Nephron progenitor cell (in vitro differentiated cells): Measurements from ENCODE around the gene ITPK1.
"Not testable (repeated sequence)": the region's sequence is repeated elsewhere in the genome, so short reads cannot be mapped to it uniquely, and the experiment has no call there.

ENCODE experiments used
- DNase-seq: peaks from one replicate; pipeline ENCODE4 v3.0.0; 2021
- H3K27ac Mint-ChIP-seq: 2 replicates; pipeline ENCODE4 v1.8.0; 2021; ENCODE audit warnings: mild to moderate bottlenecking, moderate library complexity, mixed read lengths
- H3K27me3 Mint-ChIP-seq: 2 replicates; pipeline ENCODE4 v1.8.0; 2021; ENCODE audit warnings: mild to moderate bottlenecking, low read depth, mixed read lengths; ENCODE audit not compliant: poor library complexity
- H3K36me3 Mint-ChIP-seq: 2 replicates; pipeline ENCODE4 v1.8.0; 2021; ENCODE audit warnings: low read depth, mixed read lengths
- H3K4me1 Mint-ChIP-seq: 2 replicates; pipeline ENCODE4 v1.8.0; 2021; ENCODE audit warnings: mixed read lengths
- H3K4me3 Mint-ChIP-seq: 2 replicates; pipeline ENCODE4 v1.8.0; 2021; ENCODE audit warnings: mild to moderate bottlenecking, moderate library complexity, mixed read lengths
- H3K9me3 Mint-ChIP-seq: 2 replicates; pipeline ENCODE4 v1.8.0; 2021; ENCODE audit warnings: mild to moderate bottlenecking, moderate library complexity, mixed read lengths
- CTCF ChIP-seq: fragments of 200-600 bp; sonication (generic); IDR thresholded peaks from 2 replicates; pipeline ENCODE4 v1.5.0; 2021; ENCODE audit warnings: antibody characterized with exemption

Gene ITPK1

GRCh38 chr14:93146119-93146518, 30.4 kb upstream of the ITPK1 start:
- H3K4me1 Mint-ChIP-seq = peaks cover 25% of the 10 kb centered on the region
- no peaks in the 10 kb centered on the region for H3K36me3 Mint-ChIP-seq
- no peak for TF ChIP-seq CTCF
- no peak for DNase-seq
- no peak overlapping the region for H3K4me3 Mint-ChIP-seq
- peaks cover 20% of the 10 kb centered on the region for H3K27me3 Mint-ChIP-seq
- H3K9me3 Mint-ChIP-seq = no peaks in the 10 kb centered on the region
- no peak overlapping the region for H3K27ac Mint-ChIP-seq

GRCh38 chr14:93142854-93143652, 27.3 kb upstream of the ITPK1 start:
- DNase-seq = no peak
- no peaks in the 10 kb centered on the region for H3K9me3 Mint-ChIP-seq
- TF ChIP-seq CTCF = no peak
- H3K27ac Mint-ChIP-seq = no peak overlapping the region
- H3K4me1 Mint-ChIP-seq = peaks cover 19% of the 10 kb centered on the region
- no peak overlapping the region for H3K4me3 Mint-ChIP-seq
- H3K36me3 Mint-ChIP-seq = no peaks in the 10 kb centered on the region
- H3K27me3 Mint-ChIP-seq = peaks cover 14% of the 10 kb centered on the region

GRCh38 chr14:93137864-93138263, 22.1 kb upstream of the ITPK1 start:
- H3K36me3 Mint-ChIP-seq = no peaks in the 10 kb centered on the region
- no peak for DNase-seq
- H3K27ac Mint-ChIP-seq = no peak overlapping the region
- peaks cover 13% of the 10 kb centered on the region for H3K4me1 Mint-ChIP-seq
- peaks cover 4% of the 10 kb centered on the region for H3K27me3 Mint-ChIP-seq
- no peak for TF ChIP-seq CTCF
- no peaks in the 10 kb centered on the region for H3K9me3 Mint-ChIP-seq
- no peak overlapping the region for H3K4me3 Mint-ChIP-seq

- DNase-seq, H3K27ac Mint-ChIP-seq, H3K9me3 Mint-ChIP-seq, H3K4me3 Mint-ChIP-seq, H3K27me3 Mint-ChIP-seq, H3K36me3 Mint-ChIP-seq: not testable (repeated sequence)
- H3K4me1 Mint-ChIP-seq = peaks cover 13% of the 10 kb centered on the region
Observed at GRCh38 chr14:93136508-93136907, 20.8 kb upstream of the ITPK1 start.

GRCh38 chr14:93136009-93136408, 20.3 kb upstream of the ITPK1 start:
- Mint-ChIP-seq H3K9me3 (no peaks in the 10 kb centered on the region), H3K27ac (no peak overlapping the region)
- no peak for TF ChIP-seq CTCF

GRCh38 chr14:93135399-93135798, 19.7 kb upstream of the ITPK1 start:
- TF ChIP-seq CTCF = no peak
- Mint-ChIP-seq H3K36me3 (no peaks in the 10 kb centered on the region), H3K4me3 (no peak overlapping the region), H3K27me3 (peaks cover 9% of the 10 kb centered on the region), H3K9me3 (no peaks in the 10 kb centered on the region), H3K27ac (no peak overlapping the region), H3K4me1 (peaks cover 5% of the 10 kb centered on the region)
- no peak for DNase-seq

More at GRCh38 chr14:93136009-93136408, 20.3 kb upstream of the ITPK1 start:
- Mint-ChIP-seq H3K27me3 (peaks cover 9% of the 10 kb centered on the region), H3K4me3 (no peak overlapping the region), H3K4me1 (peaks cover 10% of the 10 kb centered on the region), H3K36me3 (no peaks in the 10 kb centered on the region)
- no peak for DNase-seq
